Breast epithelium (tissue), 4 donors: ENCODE results near the gene SH3BGRL2. TPM values are rescaled to one million over a fixed set of nuclear protein-coding genes. Genes with fewer than 3 reads are reported as not detected.
"Not testable (repeated sequence)": the region's sequence is repeated elsewhere in the genome, so short reads cannot be mapped to it uniquely, and the experiment has no call there.

Source experiments
- DNase-seq, 2 donors: peaks; one replicate each; pipeline ENCODE4 v3.0.0-alpha.2; 2019; ENCODE audit warnings: low spot score in 2 of 2
- H3K27ac ChIP-seq, 2 donors: fragments of 200-600 bp; sonication (generic) in 1 of 2; one replicate each; pipeline ENCODE4 v1.5.1; 2016 to 2019; ENCODE audit warnings: mild to moderate bottlenecking in 1 of 2
- H3K27me3 ChIP-seq, 2 donors: fragments of 200-600 bp; sonication (generic) in 1 of 2; one replicate each; pipeline versions ENCODE4 v1.5.1 to v1.6.0; 2017 to 2019; ENCODE audit warnings: control low read depth in 1 of 2, mild to moderate bottlenecking in 1 of 2
- H3K36me3 ChIP-seq: fragments of 200-600 bp; one replicate; pipeline ENCODE4 v1.5.1; 2019
- H3K4me1 ChIP-seq, 2 donors: fragments of 200-600 bp; sonication (generic); one replicate each; pipeline ENCODE4 v1.5.1; 2016 to 2019; ENCODE audit warnings: control low read depth in 1 of 2
- H3K4me3 ChIP-seq, 3 donors: fragments of 200-600 bp; sonication (generic); 1 replicate in 2 of 3; 2 replicates in 1 of 3; pipeline ENCODE4 v1.5.1; 2016 to 2019; ENCODE audit warnings: mild to moderate bottlenecking in 3 of 3, moderate library complexity in 2 of 3
- H3K9me3 ChIP-seq, 2 donors: fragments of 200-600 bp; sonication (generic) in 1 of 2; one replicate each; pipeline ENCODE4 v1.5.1; 2016 to 2019; ENCODE audit warnings: control low read depth in 1 of 2
- CTCF ChIP-seq, 3 donors: fragments of 450-650 bp; IDR thresholded peaks; one replicate each; pipeline ENCODE4 v1.5.1; 2016 to 2017; ENCODE audit warnings: antibody characterized with exemption in 3 of 3, mild to moderate bottlenecking in 3 of 3, moderate library complexity in 3 of 3
- POLR2A ChIP-seq: fragments of 450-650 bp; IDR thresholded peaks from one replicate; pipeline ENCODE4 v1.6.1; 2016; ENCODE audit warnings: antibody characterized with exemption, mild to moderate bottlenecking, moderate library complexity
- POLR2AphosphoS5 ChIP-seq, 3 donors: sonication (generic); formaldehyde crosslinking; IDR thresholded peaks; one replicate each; pipeline ENCODE4 v1.6.1; 2017; ENCODE audit warnings: antibody characterized with exemption in 3 of 3
- intact Hi-C: fragments of 100-400 bp; cut with DNase I; formaldehyde crosslinking; loops from one replicate; pipeline ENCODE4 v1.15.1; 2023; ENCODE audit warnings: low total_unique reads
- total RNA-seq, 3 donors: library from RNA; depleted of rRNA; stranded (reverse); fragments of >200 nt; gene quantifications; one replicate each; pipeline ENCODE4 v1.1.0, GENCODE V29; 2016

The SH3BGRL2 gene
- total RNA-seq, 3 donors from 2014 or later: 31.8 to 54.4 (median 50.9) TPM

DNA sequence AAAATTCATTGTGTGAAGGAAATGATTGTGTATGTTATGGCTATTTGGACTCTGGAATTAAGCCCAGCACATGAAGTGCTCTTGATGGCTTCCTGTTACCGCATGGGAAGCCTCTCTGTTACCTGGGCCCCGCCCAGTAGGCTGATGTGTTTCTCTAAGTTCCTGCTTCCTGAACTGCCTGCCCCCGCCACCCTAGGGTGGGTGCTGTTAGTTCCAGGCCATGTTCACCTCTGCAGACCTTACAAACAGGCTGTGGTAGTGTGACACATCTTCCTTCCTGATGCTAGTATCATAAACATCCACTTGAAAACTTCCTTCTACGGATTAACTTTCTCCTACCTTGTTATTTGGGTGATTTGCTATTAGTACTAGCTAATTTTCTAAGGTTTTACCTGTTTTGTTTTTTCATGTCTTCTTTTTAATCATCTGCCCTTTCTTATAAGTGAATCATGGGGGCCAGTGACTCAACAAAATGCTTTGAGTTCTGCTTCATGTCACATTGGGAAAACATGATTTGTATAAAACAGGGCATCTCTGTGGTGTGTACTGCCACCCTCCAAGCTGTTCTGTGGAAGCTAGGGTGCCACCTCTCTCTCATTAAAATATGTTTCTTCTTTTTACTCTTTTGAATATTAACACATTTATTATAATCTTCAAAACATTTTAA lies 40.6 kb downstream of the SH3BGRL2 start:
- no peaks in the 10 kb centered on the region for H3K27me3 ChIP-seq
- H3K4me1 ChIP-seq: no peaks in the 10 kb centered on the region
- DNase-seq: peak; percentile 51 to 52
- TF ChIP-seq POLR2AphosphoS5 (IDR thresholded peaks at IDR 0.05): peak in 1 of 3 donors; percentile 41
- no peak for TF ChIP-seq POLR2A
- peak overlapping the region; percentile 77 to 78 for H3K27ac ChIP-seq
- intact Hi-C loops: no loop called here
- H3K36me3 ChIP-seq: peaks cover 3% of the 10 kb centered on the region
- H3K4me3 ChIP-seq: no peak overlapping the region
- peaks cover 0 to 4% of the 10 kb centered on the region in 2 donors for H3K9me3 ChIP-seq

DNA sequence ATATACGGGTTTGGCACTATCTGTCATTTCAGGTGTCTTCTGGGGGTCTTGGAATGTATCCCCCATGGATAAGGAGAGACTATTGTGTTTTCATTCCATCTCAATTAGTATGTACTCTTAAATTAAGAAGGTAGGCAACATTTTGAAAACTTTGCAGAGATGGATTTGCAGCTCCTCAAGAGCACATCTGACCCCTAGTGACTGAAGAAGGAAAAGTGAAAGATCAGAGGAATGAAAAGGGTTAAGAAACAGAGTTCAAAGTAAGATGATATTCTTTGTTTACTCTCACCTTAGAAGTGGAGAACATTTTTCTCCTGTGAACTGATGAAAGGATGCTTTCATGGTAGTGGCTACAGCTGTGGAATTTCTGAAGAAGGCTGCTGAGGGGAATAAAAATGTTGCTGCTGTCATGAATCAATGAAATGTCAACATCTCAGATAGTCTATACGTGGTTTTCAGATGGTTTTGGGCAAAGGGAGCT lies 41.5 kb downstream of the SH3BGRL2 start:
- H3K27me3 ChIP-seq: no peaks in the 10 kb centered on the region
- no peak overlapping the region for H3K4me3 ChIP-seq
- no peak for TF ChIP-seq POLR2AphosphoS5 (IDR thresholded peaks at IDR 0.05)
- peak in 2 of 3 donors; percentile 19 for TF ChIP-seq CTCF (IDR thresholded peaks at IDR 0.05)
- no peak for TF ChIP-seq POLR2A
- peak overlapping the region; percentile 22 to 78 for H3K27ac ChIP-seq
- peaks cover 3% of the 10 kb centered on the region for H3K36me3 ChIP-seq
- intact Hi-C loops: no loop called here
- H3K9me3 ChIP-seq: peaks cover 0 to 4% of the 10 kb centered on the region in 2 donors
- DNase-seq: no peak
- no peaks in the 10 kb centered on the region for H3K4me1 ChIP-seq

GRCh38 chr6:79673947-79674346 lies 42.8 kb downstream of the SH3BGRL2 start:
- no peaks in the 10 kb centered on the region for H3K4me1 ChIP-seq
- DNase-seq: no peak
- intact Hi-C loops: no loop called here

GRCh38 chr6:79676785-79677736 lies 45.9 kb downstream of the SH3BGRL2 start:
- intact Hi-C loops: no loop called here
- H3K36me3 ChIP-seq: peaks cover 3% of the 10 kb centered on the region
- H3K27ac ChIP-seq: peak overlapping the region in 1 of 2 donors; percentile 40
- DNase-seq: no peak
- H3K4me1 ChIP-seq: no peaks in the 10 kb centered on the region
- no peaks in the 10 kb centered on the region for H3K27me3 ChIP-seq
- H3K4me3 ChIP-seq: no peak overlapping the region
- peaks cover 0 to 4% of the 10 kb centered on the region in 2 donors for H3K9me3 ChIP-seq
- no peak for TF ChIP-seq POLR2AphosphoS5 (IDR thresholded peaks at IDR 0.05)
- TF ChIP-seq CTCF (IDR thresholded peaks at IDR 0.05): no peak
- no peak for TF ChIP-seq POLR2A

More at GRCh38 chr6:79673947-79674346, 42.8 kb downstream of the SH3BGRL2 start:
- TF ChIP-seq POLR2AphosphoS5 (IDR thresholded peaks at IDR 0.05) (no peak), POLR2A (no peak), CTCF (IDR thresholded peaks at IDR 0.05) (no peak)
- H3K36me3 ChIP-seq: peaks cover 3% of the 10 kb centered on the region
- no peak overlapping the region for H3K27ac ChIP-seq
- H3K9me3 ChIP-seq: peaks cover 0 to 4% of the 10 kb centered on the region in 2 donors
- no peak overlapping the region for H3K4me3 ChIP-seq
- H3K27me3 ChIP-seq: no peaks in the 10 kb centered on the region

GRCh38 chr6:79682682-79683081 lies 51.6 kb downstream of the SH3BGRL2 start:
- H3K9me3 ChIP-seq, H3K36me3 ChIP-seq, H3K4me3 ChIP-seq, H3K27ac ChIP-seq, intact Hi-C loops, H3K27me3 ChIP-seq, H3K4me1 ChIP-seq, DNase-seq: not testable (repeated sequence)
